Endothelial cell of umbilical vein (primary cell): ENCODE measurements around the gene TNIK. TPM values are rescaled to one million over a fixed set of nuclear protein-coding genes. Genes with fewer than 3 reads are reported as not detected.
"Not testable (repeated sequence)": the region's sequence is repeated elsewhere in the genome, so short reads cannot be mapped to it uniquely, and the experiment has no call there.

Experiments used
- BruUV-seq: library from RNA; stranded (reverse); fragments of 400-500 nt; replicated peaks from 2 replicates; lab custom pipeline; 2021; lab: Mats Ljungman, UMichigan
- CTCF ChIA-PET: fragments of 300-600, 350-600 bp; sonication (Branson Sonifier 250); formaldehyde crosslinking; loops from one replicate; lab custom pipeline; 2021; ENCODE audit warnings: antibody characterized with exemption, inconsistent platforms; lab: Charles Lee
- POLR2A ChIA-PET: fragments of 300-600, 350-600 bp; sonication (Branson Sonifier 250); formaldehyde crosslinking; loops from one replicate; lab custom pipeline; 2021; ENCODE audit warnings: antibody characterized with exemption, inconsistent platforms; lab: Charles Lee
- DNase-seq: peaks from one replicate; pipeline ENCODE4 v3.0.0-alpha.2; 2011; ENCODE audit warnings: low read depth, low spot score
- FAIRE-seq: peaks from 2 replicates; lab custom pipeline; 2011; peaks lifted over from hg19 to GRCh38; lab: Jason Lieb, UNC
- H2AFZ ChIP-seq: 2 replicates; pipeline ENCODE4 v1.6.0; 2012; ENCODE audit warnings: low read depth, low read length, control low read depth, inconsistent platforms
- H3K27ac ChIP-seq: 2 replicates; pipeline ENCODE4 v1.5.1; 2011; ENCODE audit warnings: low read depth, mild to moderate bottlenecking, control low read depth, low read length, moderate library complexity; ENCODE audit not compliant: insufficient read depth
- H3K27me3 ChIP-seq, 2 experiments: 2 replicates each; pipeline versions ENCODE4 v1.6.0 to v1.6.1; 2011; ENCODE audit warnings: low read length in 2 of 2, mixed read lengths in 1 of 2; ENCODE audit not compliant: control insufficient read depth in 2 of 2, insufficient read depth in 2 of 2
- H3K36me3 ChIP-seq, 2 experiments: 2 replicates in 1 of 2; 3 replicates in 1 of 2; pipeline ENCODE4 v1.5.1; 2011; ENCODE audit warnings: low read length in 2 of 2, mild to moderate bottlenecking in 1 of 2, moderate library complexity in 1 of 2; ENCODE audit not compliant: control insufficient read depth in 2 of 2, insufficient read depth in 2 of 2; ENCODE audit errors: extremely low read depth in 1 of 2
- H3K4me1 ChIP-seq: 3 replicates; pipeline ENCODE4 v1.5.1; 2011; ENCODE audit warnings: mild to moderate bottlenecking, low read length; ENCODE audit not compliant: control insufficient read depth, insufficient read depth; ENCODE audit errors: extremely low read depth
- H3K4me2 ChIP-seq: 2 replicates; pipeline ENCODE4 v1.6.1; 2011; ENCODE audit warnings: low read length, control low read depth, mixed read lengths; ENCODE audit not compliant: insufficient read depth
- H3K4me3 ChIP-seq, 3 experiments: fragments of 200-600 bp in 1 of 3; sonication (generic), shearing (Covaris generic) in 1 of 3; replicated peaks in 1 of 3; 2 replicates each; pipeline ENCODE4 v1.5.1; 2011 to 2016; ENCODE audit warnings: control low read depth in 3 of 3, low read length in 3 of 3, mild to moderate bottlenecking in 2 of 3, inconsistent platforms in 1 of 3, low read depth in 1 of 3, moderate library complexity in 1 of 3; ENCODE audit not compliant: insufficient read depth in 1 of 3
- H3K79me2 ChIP-seq: 2 replicates; pipeline ENCODE4 v1.6.0; 2012; ENCODE audit warnings: low read length, inconsistent platforms; ENCODE audit not compliant: control insufficient read depth, insufficient read depth
- H3K9ac ChIP-seq: replicated peaks from 2 replicates; pipeline ENCODE3; 2011; ENCODE audit warnings: low read length, control low read depth; ENCODE audit not compliant: insufficient read depth; ENCODE audit errors: extremely low read depth
- H3K9me1 ChIP-seq: replicated peaks from 3 replicates; pipeline ENCODE4 v1.6.0; 2011; ENCODE audit warnings: mild to moderate bottlenecking, low read length; ENCODE audit not compliant: control insufficient read depth, insufficient read depth; ENCODE audit errors: extremely low read depth
- H3K9me3 ChIP-seq: replicated peaks from 2 replicates; pipeline ENCODE4 v1.5.1; 2012; ENCODE audit warnings: low read length, inconsistent platforms; ENCODE audit not compliant: control insufficient read depth, insufficient read depth
- H4K20me1 ChIP-seq: replicated peaks from 2 replicates; pipeline ENCODE3; 2011; ENCODE audit warnings: mild to moderate bottlenecking, low read length; ENCODE audit not compliant: control insufficient read depth, insufficient read depth; ENCODE audit errors: extremely low read depth
- EZH2 ChIP-seq: IDR thresholded peaks from 2 replicates; pipeline ENCODE4 v1.6.1; 2012; ENCODE audit warnings: borderline replicate concordance, low read depth, mild to moderate bottlenecking, moderate library complexity, low read length, inconsistent platforms; ENCODE audit not compliant: severe bottlenecking
- FOS ChIP-seq: IDR thresholded peaks from 2 replicates; pipeline ENCODE4 v1.6.1; 2011; ENCODE audit warnings: mild to moderate bottlenecking, low read length, moderate library complexity, borderline replicate concordance; ENCODE audit not compliant: insufficient read depth
- GATA2 ChIP-seq: IDR thresholded peaks from 2 replicates; pipeline ENCODE4 v1.7.0; 2011; ENCODE audit warnings: low read depth, mild to moderate bottlenecking, moderate library complexity, mixed read lengths, low read length; ENCODE audit not compliant: insufficient read length, insufficient read depth
- JUN ChIP-seq: IDR thresholded peaks from 2 replicates; pipeline ENCODE4 v1.6.1; 2011; ENCODE audit warnings: borderline replicate concordance, low read depth; ENCODE audit not compliant: insufficient read length, insufficient read depth
- MYC ChIP-seq: IDR thresholded peaks from one replicate; pipeline ENCODE4 v1.6.1; 2011; ENCODE audit warnings: mild to moderate bottlenecking, low read depth, low read length
- POLR2A ChIP-seq: IDR thresholded peaks from 2 replicates; pipeline ENCODE4 v1.6.1; 2012; ENCODE audit warnings: low read depth, mild to moderate bottlenecking, control low read depth, low read length
- POLR2AphosphoS5 ChIP-seq: IDR thresholded peaks from 2 replicates; pipeline ENCODE4 v1.6.1; 2012; ENCODE audit warnings: low read depth, mild to moderate bottlenecking, control low read depth, low read length, moderate library complexity; ENCODE audit not compliant: insufficient read depth
- dilution Hi-C: fragments of 300-500 bp; cut with MboI; formaldehyde crosslinking; loops from one replicate; pipeline ENCODE4 v1.15.0; 2019; ENCODE audit warnings: low sequenced_read_pairs; ENCODE audit not compliant: extremely low pct_ligation_motif_present
- intact Hi-C: fragments of 100-400 bp; cut with micrococcal nuclease; formaldehyde crosslinking; loops from one replicate; pipeline ENCODE4 v1.10.0; 2022
- polyA plus RNA-seq, 4 experiments: library from polyadenylated mRNA; depleted of rRNA in 3 of 4; stranded (reverse) in 3 of 4; unstranded in 1 of 4; fragments of >200 nt; gene quantifications; 2 replicates each; pipeline versions ENCODE4 v1.2.1 to v1.2.3, GENCODE V29; 2011 to 2012; ENCODE audit warnings: missing spikeins in 1 of 4
- total RNA-seq: library from RNA; stranded (reverse); gene quantifications from 2 replicates; pipeline ENCODE4 v1.2.3, GENCODE V29; 2021
- TF ChIP-seq, protein P1 (sequence below), 2 donors: IDR thresholded peaks; 1 replicate in 1 of 2; 2 replicates in 1 of 2; pipeline ENCODE4 v1.5.1; 2011; ENCODE audit warnings: low read length in 2 of 2, mild to moderate bottlenecking in 2 of 2, moderate library complexity in 2 of 2, control low read depth in 1 of 2, inconsistent platforms in 1 of 2, low read depth in 1 of 2; ENCODE audit not compliant: insufficient read depth in 1 of 2; ENCODE audit errors: extremely low read depth in 1 of 2
- TF ChIP-seq, protein P2 (sequence below): IDR thresholded peaks from 2 replicates; pipeline ENCODE4 v1.6.1; 2011; ENCODE audit not compliant: insufficient read depth, insufficient read length

The TNIK gene
- total and polyA plus RNA-seq, 2 donors (not counting 3 experiments of a cell fraction or from before 2014, with no cell fraction given), result 10.9 to 39.7 TPM

DNA sequence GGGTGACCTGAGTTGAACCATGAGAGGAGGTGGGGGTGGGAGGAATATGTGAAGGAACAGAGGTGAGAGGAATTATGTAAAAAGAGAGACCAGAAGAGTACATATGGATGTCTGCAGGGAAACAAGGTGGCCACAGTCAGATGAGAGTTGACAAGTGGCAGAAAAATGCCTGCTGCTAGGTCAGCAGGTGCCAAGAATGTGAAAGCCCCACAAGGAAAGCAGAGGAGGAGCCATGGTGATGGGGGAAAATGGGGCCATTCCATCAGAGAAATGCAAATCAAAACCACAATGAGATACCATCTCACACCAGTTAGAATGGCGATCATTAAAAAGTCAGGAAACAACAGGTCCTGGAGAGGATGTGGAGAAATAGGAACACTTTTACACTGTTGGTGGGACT, 156.2 kb downstream of the TNIK start:
- DNase-seq, dilution Hi-C loops, H3K4me3 ChIP-seq, CTCF ChIA-PET, H3K27ac ChIP-seq, H3K27me3 ChIP-seq, H3K4me1 ChIP-seq, H2AFZ ChIP-seq, intact Hi-C loops, BruUV-seq, H3K9me3 ChIP-seq, H4K20me1 ChIP-seq, H3K9ac ChIP-seq, POLR2A ChIA-PET, FAIRE-seq, H3K4me2 ChIP-seq, H3K36me3 ChIP-seq, H3K9me1 ChIP-seq: not testable (repeated sequence)
- H3K79me2 ChIP-seq, result peaks cover 22% of the 10 kb centered on the region

DNA sequence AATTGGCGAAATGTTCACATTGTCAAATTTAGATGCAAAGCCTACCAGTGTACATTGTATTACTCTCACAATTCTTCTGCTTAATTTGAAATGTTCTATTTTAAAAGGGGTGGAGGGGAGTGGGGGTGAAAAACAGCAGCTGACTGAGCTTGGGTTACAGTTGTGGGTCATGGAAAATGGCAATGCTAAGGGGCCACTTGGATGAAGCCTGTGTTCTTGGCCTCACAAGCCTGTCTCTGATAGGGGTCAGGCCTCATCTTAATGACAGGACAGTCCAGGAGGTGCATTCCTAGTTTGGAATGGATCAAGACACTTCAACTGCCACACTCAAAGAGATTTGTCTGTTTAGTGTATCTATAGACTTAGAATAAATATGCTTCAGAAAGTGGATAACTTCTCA, 158.2 kb downstream of the TNIK start:
- dilution Hi-C loops (no loop called here), intact Hi-C loops (no loop called here)
- Histone ChIP-seq H3K4me1 (peaks cover 7% of the 10 kb centered on the region), H4K20me1 (no peaks in the 10 kb centered on the region), H3K4me2 (no peak overlapping the region), H3K4me3 (no peak overlapping the region), H3K9me1 (no peaks in the 10 kb centered on the region), H3K9ac (no peak overlapping the region), H3K36me3 (no peaks in the 10 kb centered on the region), H2AFZ (no peak overlapping the region), H3K79me2 (peaks cover 16% of the 10 kb centered on the region), H3K9me3 (no peaks in the 10 kb centered on the region), H3K27ac (no peak overlapping the region), H3K27me3 (no peaks in the 10 kb centered on the region)
- CTCF ChIA-PET, result interaction anchor here (1.5 kb wide), 1 partner anchor 10 kb away, joined by 5 read pairs; no protein-coding TSS in a partner anchor
- FAIRE-seq, result no peak
- BruUV-seq, result no TSS peak
- POLR2A ChIA-PET, result no interaction called here
- DNase-seq, result no peak
- TF ChIP-seq FOS (no peak), GATA2 (no peak), POLR2AphosphoS5 (no peak), MYC (no peak), POLR2A (no peak), EZH2 (no peak), JUN (no peak)
- TF ChIP-seq, protein P1, sequence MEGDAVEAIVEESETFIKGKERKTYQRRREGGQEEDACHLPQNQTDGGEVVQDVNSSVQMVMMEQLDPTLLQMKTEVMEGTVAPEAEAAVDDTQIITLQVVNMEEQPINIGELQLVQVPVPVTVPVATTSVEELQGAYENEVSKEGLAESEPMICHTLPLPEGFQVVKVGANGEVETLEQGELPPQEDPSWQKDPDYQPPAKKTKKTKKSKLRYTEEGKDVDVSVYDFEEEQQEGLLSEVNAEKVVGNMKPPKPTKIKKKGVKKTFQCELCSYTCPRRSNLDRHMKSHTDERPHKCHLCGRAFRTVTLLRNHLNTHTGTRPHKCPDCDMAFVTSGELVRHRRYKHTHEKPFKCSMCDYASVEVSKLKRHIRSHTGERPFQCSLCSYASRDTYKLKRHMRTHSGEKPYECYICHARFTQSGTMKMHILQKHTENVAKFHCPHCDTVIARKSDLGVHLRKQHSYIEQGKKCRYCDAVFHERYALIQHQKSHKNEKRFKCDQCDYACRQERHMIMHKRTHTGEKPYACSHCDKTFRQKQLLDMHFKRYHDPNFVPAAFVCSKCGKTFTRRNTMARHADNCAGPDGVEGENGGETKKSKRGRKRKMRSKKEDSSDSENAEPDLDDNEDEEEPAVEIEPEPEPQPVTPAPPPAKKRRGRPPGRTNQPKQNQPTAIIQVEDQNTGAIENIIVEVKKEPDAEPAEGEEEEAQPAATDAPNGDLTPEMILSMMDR (IDR thresholded peaks at IDR 0.05; ENCODE audit: extremely low read depth in 1 of 2, insufficient read depth in 1 of 2, low read depth in 1 of 2, low read length in 2 of 2), result no peak
- TF ChIP-seq, protein P2, sequence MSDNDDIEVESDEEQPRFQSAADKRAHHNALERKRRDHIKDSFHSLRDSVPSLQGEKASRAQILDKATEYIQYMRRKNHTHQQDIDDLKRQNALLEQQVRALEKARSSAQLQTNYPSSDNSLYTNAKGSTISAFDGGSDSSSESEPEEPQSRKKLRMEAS, result no peak
